NAMALWA (cell line): ENCODE results near the gene RGS1.
"Not testable (repeated sequence)": the region's sequence is repeated elsewhere in the genome, so short reads cannot be mapped to it uniquely, and the experiment has no call there.

Experiments used
- DNase-seq: peaks from one replicate; pipeline ENCODE4 v3.0.0-alpha.2; 2015; ENCODE audit warnings: low spot score

RGS1 gene

GRCh38 chr1:192575499-192576189 is at the start of gene RGS1:
Gene RGS1 (plus strand): TSS chr1:192575773. CDS start chr1:192575793, 20 bp downstream.
- DNase-seq, result peak; percentile 78

GRCh38 chr1:192527111-192527795 is 48.3 kb upstream of the RGS1 start:
- no peak for DNase-seq

- no peak for DNase-seq
Measured at GRCh38 chr1:192527950-192528349, 47.6 kb upstream of the RGS1 start.

GRCh38 chr1:192529031-192529755 is 46.4 kb upstream of the RGS1 start:
- DNase-seq, result no peak

- no peak for DNase-seq
Measured at GRCh38 chr1:192529811-192530210, 45.8 kb upstream of the RGS1 start.

GRCh38 chr1:192530254-192530653 is 45.3 kb upstream of the RGS1 start:
- no peak for DNase-seq

GRCh38 chr1:192531037-192531703 is 44.4 kb upstream of the RGS1 start:
- DNase-seq, result not testable (repeated sequence)

- DNase-seq, result no peak
Measured at GRCh38 chr1:192534666-192535065, 40.9 kb upstream of the RGS1 start.

GRCh38 chr1:192535916-192536664 is 39.5 kb upstream of the RGS1 start:
- DNase-seq, result no peak

- DNase-seq, result peak; percentile 84
Measured at GRCh38 chr1:192538407-192539296, 36.9 kb upstream of the RGS1 start.

- DNase-seq, result peak; percentile 58
Measured at GRCh38 chr1:192539297-192540092, 36.1 kb upstream of the RGS1 start.

- DNase-seq, result no peak
Measured at GRCh38 chr1:192543445-192543844, 32.1 kb upstream of the RGS1 start.

GRCh38 chr1:192545896-192546521 is 29.6 kb upstream of the RGS1 start:
- peak; percentile 76 for DNase-seq

- no peak for DNase-seq
Measured at GRCh38 chr1:192546596-192547190, 28.9 kb upstream of the RGS1 start.

GRCh38 chr1:192547501-192547900 is 28.1 kb upstream of the RGS1 start:
- DNase-seq, result no peak

GRCh38 chr1:192549937-192550336 is 25.6 kb upstream of the RGS1 start:
- no peak for DNase-seq

- no peak for DNase-seq
Measured at GRCh38 chr1:192550922-192551534, 24.5 kb upstream of the RGS1 start.

GRCh38 chr1:192552760-192553191 is 22.8 kb upstream of the RGS1 start:
- DNase-seq, result no peak
